IPS-18c (cell line): ENCODE data around the gene COIL.

Source experiments
- H3K4me3 ChIP-seq: 2 replicates; pipeline ENCODE4 v1.7.0; 2013; ENCODE audit warnings: low read depth, mild to moderate bottlenecking, low read length, moderate library complexity; ENCODE audit not compliant: insufficient read depth
- H3K9me3 ChIP-seq: one replicate; pipeline ENCODE4 v1.6.1; 2013; ENCODE audit warnings: mild to moderate bottlenecking, low read length, moderate library complexity; ENCODE audit not compliant: control insufficient read depth, insufficient read depth

Gene COIL

GRCh38 chr17:56898874-56899273 is 62.0 kb downstream of the COIL start:
- Histone ChIP-seq H3K4me3 (no peak overlapping the region), H3K9me3 (peaks cover 2% of the 10 kb centered on the region)

- Histone ChIP-seq H3K9me3 (peaks cover 2% of the 10 kb centered on the region), H3K4me3 (no peak overlapping the region)
These were observed 63.0 kb downstream of the COIL start for GRCh38 chr17:56897646-56898424.

GRCh38 chr17:56896968-56897359 is 63.9 kb downstream of the COIL start:
- H3K9me3 ChIP-seq = peaks cover 2% of the 10 kb centered on the region
- no peak overlapping the region for H3K4me3 ChIP-seq

- H3K9me3 ChIP-seq = peaks cover 2% of the 10 kb centered on the region
- H3K4me3 ChIP-seq = no peak overlapping the region
These were observed 64.5 kb downstream of the COIL start for GRCh38 chr17:56896217-56896967.

GRCh38 chr17:56894859-56895455 is 65.9 kb downstream of the COIL start:
- H3K4me3 ChIP-seq = no peak overlapping the region

GRCh38 chr17:56893503-56893902 is 67.3 kb downstream of the COIL start:
- Histone ChIP-seq H3K9me3 (no peaks in the 10 kb centered on the region), H3K4me3 (no peak overlapping the region)

More at GRCh38 chr17:56894859-56895455, 65.9 kb downstream of the COIL start:
- no peaks in the 10 kb centered on the region for H3K9me3 ChIP-seq

- Histone ChIP-seq H3K4me3 (no peak overlapping the region), H3K9me3 (no peaks in the 10 kb centered on the region)
These were observed 68.5 kb downstream of the COIL start for GRCh38 chr17:56892333-56892732.

GRCh38 chr17:56891751-56892150 is 69.1 kb downstream of the COIL start:
- no peak overlapping the region for H3K4me3 ChIP-seq

GRCh38 chr17:56890906-56891674 is 69.8 kb downstream of the COIL start:
- no peak overlapping the region for H3K4me3 ChIP-seq
- H3K9me3 ChIP-seq = no peaks in the 10 kb centered on the region

More at GRCh38 chr17:56891751-56892150, 69.1 kb downstream of the COIL start:
- H3K9me3 ChIP-seq = no peaks in the 10 kb centered on the region

GRCh38 chr17:56890390-56890789 is 70.5 kb downstream of the COIL start:
- H3K9me3 ChIP-seq = no peaks in the 10 kb centered on the region
- H3K4me3 ChIP-seq = no peak overlapping the region
